Neural progenitor cell (in vitro differentiated cells): ENCODE measurements around the gene RBBP7. TPM values are rescaled to one million over a fixed set of nuclear protein-coding genes. Genes with fewer than 3 reads are reported as not detected.

Experiments used
- DNase-seq: peaks from one replicate; pipeline ENCODE4 v3.0.0-alpha.2; 2016; ENCODE audit warnings: low spot score
- H2AFZ ChIP-seq: fragments of 200-600 bp; sonication (generic); replicated peaks from 2 replicates; pipeline ENCODE4 v1.6.1; 2016; ENCODE audit warnings: antibody characterized with exemption
- H3F3A ChIP-seq: fragments of 200-600 bp; sonication (generic); 2 replicates; pipeline ENCODE4 v1.6.1; 2016; ENCODE audit warnings: antibody characterized with exemption, low read depth
- H3K27ac ChIP-seq: fragments of 200-600 bp; sonication (generic); 2 replicates; pipeline ENCODE4 v1.5.1; 2016; ENCODE audit warnings: mild to moderate bottlenecking
- H3K27me3 ChIP-seq: fragments of 200-600 bp; sonication (generic); 2 replicates; pipeline ENCODE4 v1.6.1; 2016; ENCODE audit warnings: mild to moderate bottlenecking, moderate library complexity
- H3K36me3 ChIP-seq: fragments of 200-600 bp; sonication (generic); 2 replicates; pipeline ENCODE4 v1.5.1; 2016
- H3K4me1 ChIP-seq: fragments of 200-600 bp; sonication (generic); 2 replicates; pipeline ENCODE4 v1.6.1; 2016; ENCODE audit warnings: mixed run types
- H3K4me2 ChIP-seq: fragments of 200-600 bp; sonication (generic); 2 replicates; pipeline ENCODE4 v1.6.1; 2016
- H3K4me3 ChIP-seq: fragments of 200-600 bp; sonication (generic); 2 replicates; pipeline ENCODE4 v1.5.1; 2016
- H3K79me2 ChIP-seq: fragments of 200-600 bp; sonication (generic); 2 replicates; pipeline ENCODE4 v1.6.1; 2016; ENCODE audit warnings: low read depth
- H3K9ac ChIP-seq: fragments of 200-600 bp; sonication (generic); 2 replicates; pipeline ENCODE4 v1.6.1; 2016
- H3K9me3 ChIP-seq: fragments of 200-600 bp; sonication (generic); 2 replicates; pipeline ENCODE4 v1.5.1; 2016; ENCODE audit warnings: low read depth
- H4K20me1 ChIP-seq: fragments of 200-600 bp; sonication (generic); 2 replicates; pipeline ENCODE4 v1.6.1; 2016; ENCODE audit warnings: low read depth
- H3K27ac Mint-ChIP-seq: 3 replicates; pipeline ENCODE4 v1.8.0; 2021; ENCODE audit warnings: mixed read lengths
- H3K27me3 Mint-ChIP-seq: 2 replicates; pipeline ENCODE4 v1.8.0; 2022; ENCODE audit warnings: low read depth, mild to moderate bottlenecking, inconsistent platforms, moderate library complexity, mixed read lengths; ENCODE audit not compliant: insufficient read depth
- H3K36me3 Mint-ChIP-seq: 3 replicates; pipeline ENCODE4 v1.8.0; 2021; ENCODE audit warnings: mixed read lengths
- H3K4me1 Mint-ChIP-seq: 3 replicates; pipeline ENCODE4 v1.8.0; 2021; ENCODE audit warnings: mixed read lengths
- H3K4me3 Mint-ChIP-seq: 3 replicates; pipeline ENCODE4 v1.8.0; 2021; ENCODE audit warnings: mild to moderate bottlenecking, moderate library complexity, mixed read lengths
- H3K9me3 Mint-ChIP-seq: 3 replicates; pipeline ENCODE4 v1.8.0; 2020; ENCODE audit warnings: mixed read lengths
- CTCF ChIP-seq: fragments of 200-600 bp; sonication (generic); IDR thresholded peaks from 2 replicates; pipeline ENCODE4 v1.5.1; 2017; ENCODE audit warnings: antibody characterized with exemption, mild to moderate bottlenecking
- EZH2 ChIP-seq: fragments of 200-600 bp; sonication (generic); IDR thresholded peaks from 2 replicates; pipeline ENCODE4 v1.6.1; 2017; ENCODE audit warnings: antibody characterized with exemption, mild to moderate bottlenecking, moderate library complexity
- EZH2phosphoT487 ChIP-seq: fragments of 200-600 bp; sonication (generic); IDR thresholded peaks from 2 replicates; pipeline ENCODE4 v1.6.1; 2017; ENCODE audit warnings: antibody characterized with exemption
- total RNA-seq: library from RNA; depleted of rRNA; stranded (reverse); fragments of >200 nt; gene quantifications from 2 replicates; pipeline ENCODE4 v1.2.3, GENCODE V29; 2015; ENCODE audit warnings: low replicate concordance

Gene RBBP7
- total RNA-seq, 1 donor from 2014 or later: 425 TPM

GRCh38 chrX:16851827-16852226 lies 18.3 kb downstream of the RBBP7 start:
- Mint-ChIP-seq H3K4me1 (peaks cover 11% of the 10 kb centered on the region), H3K27me3 (no peaks in the 10 kb centered on the region), H3K4me3 (no peak overlapping the region), H3K9me3 (peaks cover 3% of the 10 kb centered on the region), H3K36me3 (peaks cover 49% of the 10 kb centered on the region), H3K27ac (no peak overlapping the region)
- Histone ChIP-seq H3K4me2 (no peak overlapping the region), H3F3A (peaks cover 13% of the 10 kb centered on the region), H3K27ac (peak overlapping the region; percentile 65), H4K20me1 (peaks cover 63% of the 10 kb centered on the region), H3K9ac (no peak overlapping the region), H3K9me3 (no peaks in the 10 kb centered on the region), H3K36me3 (peaks cover 40% of the 10 kb centered on the region), H3K27me3 (no peaks in the 10 kb centered on the region), H3K4me3 (no peak overlapping the region), H3K79me2 (peaks cover 85% of the 10 kb centered on the region), H2AFZ (no peak overlapping the region), H3K4me1 (no peaks in the 10 kb centered on the region)
- TF ChIP-seq EZH2 (no peak), CTCF (no peak), EZH2phosphoT487 (no peak)
- DNase-seq: no peak

DNA sequence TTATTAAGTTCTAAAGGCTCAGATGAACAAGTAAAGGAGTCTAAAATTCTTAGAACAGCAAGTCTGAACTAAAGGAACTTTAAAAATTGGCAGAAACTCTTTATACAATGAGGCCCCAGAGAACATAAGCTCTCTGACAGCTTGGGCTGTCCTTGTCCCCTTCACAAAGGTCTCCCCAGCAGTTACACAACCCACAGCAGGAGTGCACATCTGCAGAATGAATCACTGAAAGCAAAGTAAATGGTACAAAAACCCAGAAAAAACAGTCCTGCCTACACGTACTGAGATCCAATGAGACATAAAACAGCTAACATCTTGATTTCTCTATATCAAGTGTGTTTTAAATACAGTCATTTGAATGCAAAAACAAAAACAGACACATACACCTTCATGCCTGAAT lies 18.7 kb downstream of the RBBP7 start:
- Mint-ChIP-seq H3K36me3 (peaks cover 47% of the 10 kb centered on the region), H3K27ac (no peak overlapping the region)

GRCh38 chrX:16848541-16848940 lies 21.6 kb downstream of the RBBP7 start:
- H2AFZ ChIP-seq: no peak overlapping the region
- H3K4me3 ChIP-seq: no peak overlapping the region
- DNase-seq: no peak
- Mint-ChIP-seq H3K4me1 (peaks cover 11% of the 10 kb centered on the region), H3K4me3 (no peak overlapping the region), H3K36me3 (peaks cover 54% of the 10 kb centered on the region), H3K27me3 (no peaks in the 10 kb centered on the region), H3K9me3 (no peaks in the 10 kb centered on the region), H3K27ac (no peak overlapping the region)
- no peaks in the 10 kb centered on the region for H3K9me3 ChIP-seq
- no peaks in the 10 kb centered on the region for H3K27me3 ChIP-seq
- H3K27ac ChIP-seq: no peak overlapping the region
- TF ChIP-seq CTCF (no peak), EZH2 (no peak), EZH2phosphoT487 (no peak)
- H3K9ac ChIP-seq: no peak overlapping the region
- H3K79me2 ChIP-seq: peaks cover 64% of the 10 kb centered on the region
- H3F3A ChIP-seq: peaks cover 43% of the 10 kb centered on the region
- no peaks in the 10 kb centered on the region for H3K4me1 ChIP-seq
- H3K36me3 ChIP-seq: peaks cover 50% of the 10 kb centered on the region
- H3K4me2 ChIP-seq: no peak overlapping the region
- H4K20me1 ChIP-seq: peaks cover 43% of the 10 kb centered on the region

More for the DNA sequence above, 18.7 kb downstream of the RBBP7 start:
- peaks cover 83% of the 10 kb centered on the region for H3K79me2 ChIP-seq
- no peak overlapping the region for H2AFZ ChIP-seq
- peaks cover 17% of the 10 kb centered on the region for H3F3A ChIP-seq
- H3K27me3 Mint-ChIP-seq: no peaks in the 10 kb centered on the region
- H4K20me1 ChIP-seq: peaks cover 63% of the 10 kb centered on the region
- H3K27ac ChIP-seq: peak overlapping the region; percentile 65
- H3K9me3 ChIP-seq: no peaks in the 10 kb centered on the region
- no peaks in the 10 kb centered on the region for H3K4me1 ChIP-seq
- H3K4me3 Mint-ChIP-seq: no peak overlapping the region
- no peak overlapping the region for H3K9ac ChIP-seq
- H3K4me2 ChIP-seq: no peak overlapping the region
- H3K36me3 ChIP-seq: peaks cover 36% of the 10 kb centered on the region
- H3K27me3 ChIP-seq: no peaks in the 10 kb centered on the region
- H3K4me1 Mint-ChIP-seq: peaks cover 11% of the 10 kb centered on the region
- no peak for DNase-seq
- no peak overlapping the region for H3K4me3 ChIP-seq
- TF ChIP-seq EZH2 (no peak), EZH2phosphoT487 (no peak), CTCF (no peak)
- no peaks in the 10 kb centered on the region for H3K9me3 Mint-ChIP-seq
